ENCODE measurements around the gene NPEPL1. TPM values are rescaled to one million over a fixed set of nuclear protein-coding genes. Genes with fewer than 3 reads are reported as not detected.

Gene NPEPL1
- polyA plus RNA-seq, 4 donors: 16.5 to 30.4 (median 26.3) TPM

DNA sequence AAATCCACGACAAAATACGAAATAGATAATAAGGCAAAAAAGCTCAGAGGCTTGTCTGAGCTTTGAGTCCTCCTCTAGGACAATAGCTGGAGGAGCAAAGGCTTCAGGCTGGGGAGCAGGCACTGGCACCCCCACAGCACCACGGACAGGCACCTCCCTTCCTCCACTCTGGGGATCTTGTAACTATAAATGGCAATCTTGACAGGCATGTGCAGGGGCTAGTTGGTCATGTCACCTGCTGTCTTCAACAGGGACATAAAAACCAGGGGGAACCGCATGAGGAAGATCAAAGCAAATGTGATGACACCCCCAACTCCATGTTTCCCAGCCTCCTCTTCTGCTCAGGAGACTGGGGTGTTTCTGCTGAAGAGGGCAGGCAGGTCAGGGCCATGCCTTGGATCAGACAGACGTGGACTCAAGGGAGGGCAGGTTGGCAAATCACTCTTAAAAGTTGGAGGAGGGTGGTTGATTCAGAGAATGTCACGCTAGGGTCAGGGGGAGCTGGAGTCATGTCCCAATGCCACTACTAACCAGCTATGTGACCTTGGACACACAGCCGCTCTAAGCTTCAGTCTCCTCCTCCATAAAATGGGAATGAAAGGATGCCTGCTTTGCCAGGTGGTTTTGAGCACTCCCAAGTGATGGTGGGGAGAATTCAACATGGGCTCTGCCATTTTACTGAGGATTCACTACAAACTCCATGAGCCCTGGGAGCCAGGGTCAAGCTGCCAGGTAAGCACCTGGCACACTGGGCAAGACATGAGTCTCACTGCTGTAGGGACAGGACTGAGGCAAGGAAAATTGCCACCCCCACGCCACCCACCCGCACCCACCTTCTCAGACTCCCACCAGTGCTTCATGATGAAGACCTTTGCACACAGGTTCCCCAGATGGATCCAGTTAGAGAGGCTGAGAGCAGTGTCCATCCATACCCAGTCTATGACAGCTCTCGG is 48.0 kb downstream of the NPEPL1 start:
- Histone ChIP-seq H3K27me3 (ENCODE audit: control insufficient read depth in 3 of 3, insufficient read depth in 3 of 3, low read length in 3 of 3) (peaks cover 0 to 4% (median 0%) of the 10 kb centered on the region in 3 donors), H3K4me1 (ENCODE audit: control insufficient read depth in 3 of 3, insufficient read depth in 2 of 3, low read depth in 1 of 3, low read length in 2 of 3) (no peaks in the 10 kb centered on the region), H3K36me3 (ENCODE audit: control insufficient read depth in 3 of 3, insufficient read depth in 2 of 3, low read depth in 1 of 3, low read length in 3 of 3) (no peaks in the 10 kb centered on the region), H3K4me3 (ENCODE audit: low read depth in 1 of 3, low read length in 3 of 3) (no peak overlapping the region), H3K9me3 (ENCODE audit: control insufficient read depth in 2 of 2, insufficient read depth in 1 of 2, low read depth in 1 of 2, low read length in 1 of 2) (no peaks in the 10 kb centered on the region), H3K27ac (ENCODE audit: low read depth in 1 of 3, low read length in 2 of 3) (no peak overlapping the region)
- FAIRE-seq (no peak), DNase-seq (no peak)
- 71 to 81% (median 78%) methylated on average over 10 of the region's 10 CpGs for WGBS, 3 donors

GRCh38 chr20:58741384-58741783 is 48.8 kb downstream of the NPEPL1 start:
- no peaks in the 10 kb centered on the region for H3K4me1 ChIP-seq (ENCODE audit: control insufficient read depth in 3 of 3, insufficient read depth in 2 of 3, low read depth in 1 of 3, low read length in 2 of 3)
- whole genome bisulfite sequencing, 3 donors: 76 to 89% (median 85%) methylated on average over 5 of the region's 5 CpGs
- H3K9me3 ChIP-seq (ENCODE audit: control insufficient read depth in 2 of 2, insufficient read depth in 1 of 2, low read depth in 1 of 2, low read length in 1 of 2): no peaks in the 10 kb centered on the region
- H3K27me3 ChIP-seq (ENCODE audit: control insufficient read depth in 3 of 3, insufficient read depth in 3 of 3, low read length in 3 of 3): peaks cover 0 to 6% (median 0%) of the 10 kb centered on the region in 3 donors
- H3K36me3 ChIP-seq (ENCODE audit: control insufficient read depth in 3 of 3, insufficient read depth in 2 of 3, low read depth in 1 of 3, low read length in 3 of 3): no peaks in the 10 kb centered on the region
- FAIRE-seq: no peak
- H3K4me3 ChIP-seq (ENCODE audit: low read depth in 1 of 3, low read length in 3 of 3): no peak overlapping the region
- no peak for DNase-seq
- H3K27ac ChIP-seq (ENCODE audit: low read depth in 1 of 3, low read length in 2 of 3): no peak overlapping the region

DNA sequence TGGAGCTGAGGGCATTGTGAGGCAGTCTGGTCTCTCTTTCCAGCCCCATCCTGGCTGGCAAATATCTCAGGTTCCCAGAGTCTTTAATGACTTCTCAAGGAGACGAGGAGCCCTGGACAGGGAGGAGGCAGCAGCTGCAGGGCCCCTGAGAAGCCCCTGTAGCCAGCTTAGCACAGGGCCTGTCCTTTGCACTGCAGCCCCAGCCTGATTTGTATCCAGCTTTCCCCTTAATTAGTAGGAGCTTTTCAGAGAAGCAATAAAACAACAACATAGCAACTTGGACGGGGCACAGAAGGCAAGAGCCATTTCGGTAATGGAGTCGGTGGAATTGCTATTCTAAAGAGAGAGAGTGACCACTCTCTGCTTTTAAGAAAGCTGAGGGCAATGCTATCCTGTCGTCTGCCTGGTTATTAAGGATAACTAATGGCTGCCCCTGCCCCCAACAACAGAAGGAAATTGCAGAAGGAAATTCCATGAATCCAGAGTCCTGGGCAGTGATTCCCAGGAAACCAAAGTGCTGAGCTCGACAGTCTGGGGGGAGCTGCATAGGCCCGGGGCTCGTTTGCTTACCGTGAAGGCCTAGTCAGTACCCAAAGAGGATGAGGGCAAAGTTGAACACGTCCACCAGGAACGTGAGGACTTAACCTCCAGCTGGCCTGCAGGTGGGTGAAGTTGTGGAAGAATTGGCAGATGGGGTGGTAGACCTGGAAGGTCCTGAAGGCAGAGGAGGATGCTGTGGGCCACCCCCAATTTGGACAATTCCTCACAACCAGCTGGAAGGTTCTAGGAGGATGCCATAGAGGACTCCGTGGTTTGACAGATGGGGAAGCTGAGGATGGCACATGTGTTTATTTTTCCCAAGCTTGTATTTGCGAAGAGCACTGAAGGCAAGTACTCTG is 50.3 kb downstream of the NPEPL1 start:
- DNase-seq (no peak), FAIRE-seq (no peak)
- H3K27ac ChIP-seq (ENCODE audit: low read depth in 1 of 3, low read length in 2 of 3): no peak overlapping the region
- peaks cover 0 to 9% (median 0%) of the 10 kb centered on the region in 3 donors for H3K27me3 ChIP-seq (ENCODE audit: control insufficient read depth in 3 of 3, insufficient read depth in 3 of 3, low read length in 3 of 3)
- no peaks in the 10 kb centered on the region for H3K4me1 ChIP-seq (ENCODE audit: control insufficient read depth in 3 of 3, insufficient read depth in 2 of 3, low read depth in 1 of 3, low read length in 2 of 3)
- H3K9me3 ChIP-seq (ENCODE audit: control insufficient read depth in 2 of 2, insufficient read depth in 1 of 2, low read depth in 1 of 2, low read length in 1 of 2): no peaks in the 10 kb centered on the region
- H3K36me3 ChIP-seq (ENCODE audit: control insufficient read depth in 3 of 3, insufficient read depth in 2 of 3, low read depth in 1 of 3, low read length in 3 of 3): no peaks in the 10 kb centered on the region
- H3K4me3 ChIP-seq (ENCODE audit: low read depth in 1 of 3, low read length in 3 of 3): no peak overlapping the region
- 45 to 54% (median 52%) methylated on average over 13 of the region's 13 CpGs for WGBS, 3 donors

DNA sequence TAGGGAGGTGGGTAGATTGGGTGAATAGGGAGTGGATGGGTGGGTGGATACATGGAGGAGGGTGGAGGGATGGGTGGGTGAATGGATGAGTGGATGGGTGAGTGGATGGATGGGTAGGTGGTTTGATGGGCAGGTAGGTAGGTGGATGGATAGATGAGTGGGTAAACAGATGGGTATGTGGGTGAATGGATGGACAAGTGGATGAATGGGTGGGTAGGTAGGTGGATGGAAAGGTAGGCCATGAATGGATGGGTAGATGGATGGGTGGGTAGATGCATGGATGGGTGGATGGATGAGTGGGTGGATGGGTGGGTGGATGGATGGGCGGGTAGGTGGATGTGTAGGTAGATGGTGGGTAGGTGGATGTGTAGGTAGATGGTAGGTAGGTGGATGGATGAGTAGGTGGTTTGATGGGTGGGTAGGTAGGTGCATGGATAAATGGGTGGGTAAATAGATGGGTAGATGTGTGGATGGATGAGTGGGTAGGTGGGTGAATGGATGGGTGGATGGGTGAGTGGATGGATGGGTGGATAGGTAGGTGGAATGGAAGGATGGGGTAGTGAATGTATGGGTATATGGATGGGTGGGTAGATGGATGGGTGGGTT is 51.4 kb downstream of the NPEPL1 start:
- H3K9me3 ChIP-seq (ENCODE audit: control insufficient read depth in 2 of 2, insufficient read depth in 1 of 2, low read depth in 1 of 2, low read length in 1 of 2): no peaks in the 10 kb centered on the region
- peaks cover 0 to 9% (median 0%) of the 10 kb centered on the region in 3 donors for H3K27me3 ChIP-seq (ENCODE audit: control insufficient read depth in 3 of 3, insufficient read depth in 3 of 3, low read length in 3 of 3)
- H3K36me3 ChIP-seq (ENCODE audit: control insufficient read depth in 3 of 3, insufficient read depth in 2 of 3, low read depth in 1 of 3, low read length in 3 of 3): no peaks in the 10 kb centered on the region
- no peak overlapping the region for H3K27ac ChIP-seq (ENCODE audit: low read depth in 1 of 3, low read length in 2 of 3)
- DNase-seq: no peak
- WGBS, 3 donors: 88 to 94% (median 92%) methylated on average over 1 of the region's 1 CpG
- FAIRE-seq: no peak
- no peaks in the 10 kb centered on the region for H3K4me1 ChIP-seq (ENCODE audit: control insufficient read depth in 3 of 3, insufficient read depth in 2 of 3, low read depth in 1 of 3, low read length in 2 of 3)
- H3K4me3 ChIP-seq (ENCODE audit: low read depth in 1 of 3, low read length in 3 of 3): no peak overlapping the region

- 75 to 100% (median 88%) methylated on average over 1 of the region's 1 CpG for WGBS, 3 donors
- Histone ChIP-seq H3K4me3 (ENCODE audit: low read depth in 1 of 3, low read length in 3 of 3) (no peak overlapping the region), H3K36me3 (ENCODE audit: control insufficient read depth in 3 of 3, insufficient read depth in 2 of 3, low read depth in 1 of 3, low read length in 3 of 3) (no peaks in the 10 kb centered on the region), H3K9me3 (ENCODE audit: control insufficient read depth in 2 of 2, insufficient read depth in 1 of 2, low read depth in 1 of 2, low read length in 1 of 2) (no peaks in the 10 kb centered on the region), H3K27me3 (ENCODE audit: control insufficient read depth in 3 of 3, insufficient read depth in 3 of 3, low read length in 3 of 3) (peaks cover 0 to 9% (median 0%) of the 10 kb centered on the region in 3 donors), H3K27ac (ENCODE audit: low read depth in 1 of 3, low read length in 2 of 3) (no peak overlapping the region), H3K4me1 (ENCODE audit: control insufficient read depth in 3 of 3, insufficient read depth in 2 of 3, low read depth in 1 of 3, low read length in 2 of 3) (no peaks in the 10 kb centered on the region)
- no peak for FAIRE-seq
- DNase-seq: no peak
Observed at GRCh38 chr20:58744836-58745235, 52.2 kb downstream of the NPEPL1 start.

DNA sequence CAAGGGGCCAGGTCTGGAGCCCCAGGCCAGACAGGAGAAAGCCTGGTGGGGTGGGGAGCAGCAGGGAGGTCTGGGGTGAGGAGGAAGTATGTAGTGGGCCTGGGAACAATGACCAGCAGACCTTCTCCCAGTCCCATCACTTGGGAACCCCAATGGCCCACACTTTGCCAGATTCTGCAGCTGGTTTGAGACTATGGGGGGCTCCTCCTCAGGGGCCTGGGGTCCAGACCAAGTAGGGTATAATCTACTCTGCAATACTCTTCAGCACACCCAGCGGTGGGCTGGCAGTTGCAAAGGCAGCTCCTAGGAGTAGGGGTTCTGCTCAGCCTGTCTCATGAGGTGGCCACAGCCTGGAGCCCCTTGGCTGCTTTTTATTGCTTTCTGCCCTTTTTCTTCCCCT is 52.8 kb downstream of the NPEPL1 start:
- no peak overlapping the region for H3K27ac ChIP-seq (ENCODE audit: low read depth in 1 of 3, low read length in 2 of 3)
- H3K27me3 ChIP-seq (ENCODE audit: control insufficient read depth in 3 of 3, insufficient read depth in 3 of 3, low read length in 3 of 3): peaks cover 0 to 9% (median 0%) of the 10 kb centered on the region in 3 donors
- FAIRE-seq (no peak), DNase-seq (no peak)
- H3K4me3 ChIP-seq (ENCODE audit: low read depth in 1 of 3, low read length in 3 of 3): no peak overlapping the region
- no peaks in the 10 kb centered on the region for H3K4me1 ChIP-seq (ENCODE audit: control insufficient read depth in 3 of 3, insufficient read depth in 2 of 3, low read depth in 1 of 3, low read length in 2 of 3)
- no peaks in the 10 kb centered on the region for H3K9me3 ChIP-seq (ENCODE audit: control insufficient read depth in 2 of 2, insufficient read depth in 1 of 2, low read depth in 1 of 2, low read length in 1 of 2)
- no peaks in the 10 kb centered on the region for H3K36me3 ChIP-seq (ENCODE audit: control insufficient read depth in 3 of 3, insufficient read depth in 2 of 3, low read depth in 1 of 3, low read length in 3 of 3)
- 64 to 100% (median 92%) methylated on average over 1 of the region's 1 CpG for WGBS, 3 donors

- H3K36me3 ChIP-seq (ENCODE audit: control insufficient read depth in 3 of 3, insufficient read depth in 2 of 3, low read depth in 1 of 3, low read length in 3 of 3): no peaks in the 10 kb centered on the region
- H3K27ac ChIP-seq (ENCODE audit: low read depth in 1 of 3, low read length in 2 of 3): no peak overlapping the region
- no peaks in the 10 kb centered on the region for H3K4me1 ChIP-seq (ENCODE audit: control insufficient read depth in 3 of 3, insufficient read depth in 2 of 3, low read depth in 1 of 3, low read length in 2 of 3)
- no peaks in the 10 kb centered on the region for H3K9me3 ChIP-seq (ENCODE audit: control insufficient read depth in 2 of 2, insufficient read depth in 1 of 2, low read depth in 1 of 2, low read length in 1 of 2)
- no peak overlapping the region for H3K4me3 ChIP-seq (ENCODE audit: low read depth in 1 of 3, low read length in 3 of 3)
- FAIRE-seq (no peak), DNase-seq (no peak)
- peaks cover 0 to 5% (median 0%) of the 10 kb centered on the region in 3 donors for H3K27me3 ChIP-seq (ENCODE audit: control insufficient read depth in 3 of 3, insufficient read depth in 3 of 3, low read length in 3 of 3)
- 72 to 84% (median 81%) methylated on average over 11 of the region's 11 CpGs for WGBS, 3 donors
Observed at GRCh38 chr20:58746620-58747019, 54.0 kb downstream of the NPEPL1 start.

- no peaks in the 10 kb centered on the region for H3K9me3 ChIP-seq (ENCODE audit: control insufficient read depth in 2 of 2, insufficient read depth in 1 of 2, low read depth in 1 of 2, low read length in 1 of 2)
- H3K27me3 ChIP-seq (ENCODE audit: control insufficient read depth in 3 of 3, insufficient read depth in 3 of 3, low read length in 3 of 3): peaks cover 0 to 5% (median 0%) of the 10 kb centered on the region in 3 donors
- DNase-seq: no peak
- H3K36me3 ChIP-seq (ENCODE audit: control insufficient read depth in 3 of 3, insufficient read depth in 2 of 3, low read depth in 1 of 3, low read length in 3 of 3): no peaks in the 10 kb centered on the region
- H3K4me1 ChIP-seq (ENCODE audit: control insufficient read depth in 3 of 3, insufficient read depth in 2 of 3, low read depth in 1 of 3, low read length in 2 of 3): no peaks in the 10 kb centered on the region
- FAIRE-seq: no peak
- 76 to 80% (median 76%) methylated on average over 8 of the region's 8 CpGs for WGBS, 3 donors
- H3K4me3 ChIP-seq (ENCODE audit: low read depth in 1 of 3, low read length in 3 of 3): no peak overlapping the region
- no peak overlapping the region for H3K27ac ChIP-seq (ENCODE audit: low read depth in 1 of 3, low read length in 2 of 3)
Observed at GRCh38 chr20:58747211-58747610, 54.6 kb downstream of the NPEPL1 start.

Data from small intestine (tissue), 7 donors.